ENCODE data around the gene MYO7A.

Gene MYO7A

DNA sequence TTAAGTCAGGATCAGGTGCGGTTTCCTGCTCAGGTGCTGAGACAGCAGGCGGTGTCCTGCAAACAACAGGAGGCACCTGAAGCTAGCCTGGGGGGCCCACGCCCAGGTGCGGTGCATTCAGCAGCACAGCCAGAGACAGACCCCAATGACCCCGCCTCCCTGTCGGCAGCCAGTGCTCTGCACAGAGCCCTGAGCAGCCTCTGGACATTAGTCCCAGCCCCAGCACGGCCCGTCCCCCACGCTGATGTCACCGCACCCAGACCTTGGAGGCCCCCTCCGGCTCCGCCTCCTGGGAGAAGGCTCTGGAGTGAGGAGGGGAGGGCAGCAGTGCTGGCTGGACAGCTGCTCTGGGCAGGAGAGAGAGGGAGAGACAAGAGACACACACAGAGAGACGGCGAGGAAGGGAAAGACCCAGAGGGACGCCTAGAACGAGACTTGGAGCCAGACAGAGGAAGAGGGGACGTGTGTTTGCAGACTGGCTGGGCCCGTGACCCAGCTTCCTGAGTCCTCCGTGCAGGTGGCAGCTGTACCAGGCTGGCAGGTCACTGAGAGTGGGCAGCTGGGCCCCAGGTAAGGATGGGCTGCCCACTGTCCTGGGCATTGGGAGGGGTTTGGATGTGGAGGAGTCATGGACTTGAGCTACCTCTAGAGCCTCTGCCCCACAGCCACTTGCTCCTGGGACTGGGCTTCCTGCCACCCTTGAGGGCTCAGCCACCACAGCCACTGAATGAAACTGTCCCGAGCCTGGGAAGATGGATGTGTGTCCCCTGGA lies at the start of gene MYO7A:
Gene MYO7A (plus strand): TSS at position 327 of the 772 bp plus-strand sequence. CDS start 2,389 bp downstream, outside the sequence.
- no peak for DNase-seq (ENCODE audit: extremely low read depth in 1 of 2, low read depth in 1 of 2)

DNA sequence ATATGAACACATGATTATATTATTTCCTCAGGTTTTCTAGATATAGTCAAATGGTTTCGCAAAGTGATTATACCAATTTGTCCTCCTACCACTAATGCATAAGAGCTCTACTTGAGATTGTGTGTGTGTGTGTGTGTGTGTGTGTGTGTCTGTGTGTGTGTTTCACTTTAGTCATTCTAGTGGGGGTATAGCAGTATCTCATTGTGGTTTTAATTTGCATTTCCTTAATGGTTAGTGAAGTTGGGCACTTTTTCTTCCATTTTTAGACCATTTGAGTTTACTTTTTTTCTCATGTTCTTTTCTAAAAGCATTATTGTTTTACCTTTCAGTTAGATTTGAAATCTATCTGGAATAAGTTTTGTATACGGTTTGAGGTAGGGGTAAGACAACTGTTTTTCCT lies 48.4 kb upstream of the MYO7A start:
- no peak for DNase-seq (ENCODE audit: extremely low read depth in 1 of 2, low read depth in 1 of 2)

DNA sequence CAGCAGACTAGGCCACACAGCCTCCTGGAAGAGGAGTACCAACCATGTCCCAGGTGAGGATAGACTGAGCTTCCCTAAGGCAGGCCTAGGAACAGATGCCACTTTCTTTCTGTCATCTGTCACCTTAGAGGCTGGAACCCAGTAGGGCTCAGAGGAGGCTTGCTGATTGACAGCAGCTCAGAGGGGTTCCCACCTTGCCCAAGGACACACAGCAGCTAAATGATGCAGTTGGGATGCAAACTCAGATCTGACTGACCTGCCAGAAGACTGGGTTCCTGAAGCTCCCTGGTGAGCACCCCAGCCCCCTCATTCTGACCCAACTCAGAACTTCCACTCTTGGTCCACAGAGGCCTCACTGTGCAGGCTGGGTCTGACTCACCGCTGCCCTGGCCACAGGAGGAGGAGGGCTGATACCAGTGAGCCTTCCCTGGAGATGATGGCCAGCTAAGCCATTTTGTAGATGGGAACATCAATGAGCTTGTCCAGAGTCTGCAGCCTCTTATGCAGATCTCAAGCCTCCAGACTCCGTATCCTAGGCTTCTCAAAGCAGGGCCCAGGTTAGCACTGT lies 47.3 kb upstream of the MYO7A start:
- DNase-seq (ENCODE audit: extremely low read depth in 1 of 2, low read depth in 1 of 2) = no peak

DNA sequence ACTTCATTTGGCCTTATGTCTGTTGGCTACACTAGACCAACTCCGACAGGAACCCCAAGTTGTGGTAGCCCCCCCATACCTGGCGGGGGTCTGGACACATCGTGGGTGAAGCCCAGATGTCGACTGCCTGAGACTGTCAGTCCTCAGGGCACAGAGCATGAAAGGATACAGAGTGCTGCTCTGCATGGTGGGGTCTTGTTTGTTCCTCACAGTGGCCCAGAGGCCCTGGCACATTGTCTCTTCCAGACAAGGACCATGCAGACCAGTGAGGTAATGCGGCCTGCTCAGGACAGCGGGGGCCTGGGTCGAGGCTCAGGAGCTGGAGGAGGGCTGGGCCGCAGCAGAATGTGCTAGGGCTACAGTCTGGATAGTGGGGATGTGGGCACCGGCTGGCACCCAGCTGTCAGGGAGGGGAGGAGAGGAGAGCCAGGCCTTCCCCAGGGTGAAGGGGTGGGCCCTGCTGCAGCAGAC lies 46.6 kb upstream of the MYO7A start:
- no peak for DNase-seq (ENCODE audit: extremely low read depth in 1 of 2, low read depth in 1 of 2)

DNA sequence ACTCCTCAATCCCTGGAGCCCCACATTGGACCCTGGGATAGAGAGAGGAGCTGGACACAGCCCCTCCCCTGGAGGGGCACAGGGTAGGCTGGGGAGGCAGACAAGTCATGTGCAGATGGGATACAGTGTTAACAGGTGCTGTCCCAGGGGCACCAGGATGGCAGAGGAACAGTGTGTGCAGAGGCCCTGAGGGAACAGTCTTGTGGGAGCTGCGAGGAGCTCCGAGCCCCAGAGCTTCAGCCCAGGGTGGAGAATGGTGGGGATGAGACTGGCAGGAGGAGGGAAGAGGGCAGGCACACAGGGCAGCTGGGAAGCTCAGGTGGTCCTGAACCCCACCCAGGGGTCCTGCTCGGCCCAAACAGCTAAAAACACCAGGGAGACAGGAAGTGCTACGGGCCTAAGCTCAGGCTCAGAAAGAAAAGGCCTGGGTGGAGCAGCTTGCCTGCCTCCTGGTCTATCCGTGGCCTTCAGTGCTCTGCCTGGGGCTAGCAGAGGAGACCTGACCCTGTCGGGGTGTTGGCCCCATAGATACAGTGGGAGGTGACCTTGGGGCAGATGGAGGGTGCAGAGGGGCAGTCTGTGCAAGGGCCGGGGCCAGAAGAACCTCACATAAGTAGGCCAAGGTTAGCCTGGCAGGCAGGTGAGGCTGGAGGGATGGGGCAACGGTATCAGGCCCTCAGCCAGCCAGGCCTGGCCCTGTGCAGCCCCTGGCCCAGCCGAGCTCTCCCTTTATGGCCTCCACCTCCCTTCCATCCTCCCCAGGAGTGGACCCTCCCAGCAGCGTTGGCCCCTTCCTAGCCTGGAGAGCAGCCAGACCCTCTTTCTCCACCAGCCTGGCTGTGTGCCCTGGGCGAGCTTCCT lies 45.8 kb upstream of the MYO7A start:
- DNase-seq (ENCODE audit: extremely low read depth in 1 of 2, low read depth in 1 of 2) = no peak

DNA sequence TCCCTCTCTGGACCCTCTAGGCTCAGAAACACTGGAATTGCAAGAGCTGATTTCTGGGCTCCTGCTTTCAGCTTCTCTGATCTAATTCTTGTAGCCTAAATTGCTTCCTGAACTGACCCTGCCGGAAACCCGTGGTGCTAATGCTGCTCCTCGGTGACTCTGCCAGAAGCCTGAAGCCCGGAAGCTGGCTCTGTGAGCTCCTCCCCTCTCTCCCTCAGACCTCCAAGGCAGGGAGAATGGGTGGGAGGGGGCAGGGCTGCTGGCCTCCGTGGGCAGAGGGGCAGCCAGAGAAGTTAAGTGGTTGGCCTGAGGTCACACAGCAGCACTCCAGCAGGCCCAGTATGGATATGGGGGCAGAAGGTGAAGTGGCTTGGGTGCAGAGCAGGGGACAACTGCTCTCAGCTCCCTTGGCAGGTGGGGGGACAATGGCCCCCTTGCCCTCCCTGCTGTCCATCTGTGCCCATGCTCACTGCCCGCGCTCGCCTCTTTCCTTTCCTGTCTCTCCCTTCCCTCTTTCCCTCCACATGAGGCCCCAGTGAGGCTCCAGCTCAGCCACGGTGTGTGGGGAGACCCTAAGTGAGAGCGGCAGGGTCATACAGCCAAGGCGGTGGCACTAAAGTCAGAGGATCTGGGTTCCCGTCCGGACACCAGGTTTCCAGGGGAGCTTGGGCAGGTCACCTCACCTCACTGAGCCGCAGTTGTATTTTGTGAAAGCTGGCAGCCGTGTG lies 45.0 kb upstream of the MYO7A start:
- no peak for DNase-seq (ENCODE audit: extremely low read depth in 1 of 2, low read depth in 1 of 2)

DNA sequence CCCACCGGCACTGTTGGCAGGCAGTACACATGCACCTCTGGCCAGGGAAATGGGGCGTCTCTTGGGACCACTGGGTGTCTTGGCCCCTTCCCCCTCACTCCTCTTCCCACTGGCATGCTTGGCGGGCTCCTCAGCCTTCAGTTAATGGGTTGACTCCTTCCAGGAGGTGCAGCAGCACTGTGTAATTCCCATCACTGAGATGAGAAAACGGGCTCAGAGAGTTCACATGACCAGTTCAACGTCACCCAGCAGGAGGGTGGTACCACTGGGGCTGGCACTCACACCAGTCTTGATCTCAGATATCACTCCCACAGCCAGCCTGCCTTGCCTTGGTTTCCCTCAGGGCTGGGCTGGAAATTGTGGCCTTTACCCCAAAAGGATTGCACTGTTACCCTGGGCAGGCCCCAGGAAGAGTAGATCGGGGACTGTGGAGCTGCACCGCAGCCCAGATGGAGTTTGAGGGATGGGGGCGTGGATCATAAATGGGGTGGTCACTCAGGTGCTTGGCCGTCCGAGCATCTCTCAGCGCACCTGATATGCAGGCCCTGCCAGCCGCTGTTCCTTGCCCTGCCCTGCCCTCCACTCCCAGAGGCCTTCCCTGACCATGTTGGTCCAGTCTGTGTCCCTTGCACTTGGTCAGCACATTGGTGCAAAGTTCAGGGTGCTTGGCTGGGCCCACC lies 44.3 kb upstream of the MYO7A start:
- no peak for DNase-seq (ENCODE audit: extremely low read depth in 1 of 2, low read depth in 1 of 2)

DNA sequence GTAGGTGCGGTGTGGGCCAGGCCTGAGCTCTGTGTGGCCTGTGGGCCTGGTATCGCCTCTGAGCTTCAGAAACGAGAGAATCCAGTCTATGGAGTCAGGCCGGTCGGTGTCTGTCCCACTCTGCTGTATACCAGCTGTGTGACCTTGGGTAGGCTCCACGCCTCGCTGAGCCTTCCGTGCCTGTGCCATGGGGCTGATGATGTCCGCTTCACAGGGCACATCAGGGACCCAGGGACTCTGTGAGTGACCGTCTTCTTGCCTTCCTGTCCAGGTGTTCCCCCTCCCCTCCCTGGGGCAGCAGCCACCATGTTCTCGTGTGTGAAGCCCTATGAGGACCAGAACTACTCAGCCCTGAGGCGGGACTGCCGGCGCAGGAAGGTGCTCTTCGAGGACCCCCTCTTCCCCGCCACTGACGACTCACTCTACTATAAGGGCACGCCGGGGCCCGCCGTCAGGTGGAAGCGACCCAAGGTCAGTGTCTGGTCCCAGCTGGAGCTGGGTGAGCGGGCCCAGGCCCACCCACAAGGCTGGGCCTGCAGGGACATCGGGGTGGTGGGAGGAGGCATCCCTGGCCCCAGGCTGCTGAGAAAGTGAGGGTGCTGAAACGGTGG lies 43.4 kb upstream of the MYO7A start:
- no peak for DNase-seq (ENCODE audit: extremely low read depth in 1 of 2, low read depth in 1 of 2)

DNA sequence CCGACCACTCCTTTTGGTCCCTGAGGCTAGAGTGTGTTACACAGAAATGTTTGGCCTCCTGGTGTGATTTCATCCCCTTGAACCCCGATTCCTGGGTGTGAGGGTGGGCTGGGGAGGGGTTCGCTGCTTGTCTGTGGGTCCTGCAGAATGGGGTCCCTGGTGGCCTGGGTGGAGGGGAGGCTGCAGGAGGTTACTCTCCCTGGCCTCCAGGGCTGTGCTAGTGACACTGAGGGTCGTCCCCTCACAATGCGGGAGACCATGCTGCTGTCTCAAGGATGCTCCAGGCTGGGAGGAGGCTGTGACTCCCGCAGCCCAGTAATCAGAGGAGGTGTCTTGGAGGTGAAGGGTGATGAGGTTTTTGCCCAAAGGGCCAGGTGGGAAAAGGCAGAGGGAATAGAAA lies 42.4 kb upstream of the MYO7A start:
- no peak for DNase-seq (ENCODE audit: extremely low read depth in 1 of 2, low read depth in 1 of 2)

DNA sequence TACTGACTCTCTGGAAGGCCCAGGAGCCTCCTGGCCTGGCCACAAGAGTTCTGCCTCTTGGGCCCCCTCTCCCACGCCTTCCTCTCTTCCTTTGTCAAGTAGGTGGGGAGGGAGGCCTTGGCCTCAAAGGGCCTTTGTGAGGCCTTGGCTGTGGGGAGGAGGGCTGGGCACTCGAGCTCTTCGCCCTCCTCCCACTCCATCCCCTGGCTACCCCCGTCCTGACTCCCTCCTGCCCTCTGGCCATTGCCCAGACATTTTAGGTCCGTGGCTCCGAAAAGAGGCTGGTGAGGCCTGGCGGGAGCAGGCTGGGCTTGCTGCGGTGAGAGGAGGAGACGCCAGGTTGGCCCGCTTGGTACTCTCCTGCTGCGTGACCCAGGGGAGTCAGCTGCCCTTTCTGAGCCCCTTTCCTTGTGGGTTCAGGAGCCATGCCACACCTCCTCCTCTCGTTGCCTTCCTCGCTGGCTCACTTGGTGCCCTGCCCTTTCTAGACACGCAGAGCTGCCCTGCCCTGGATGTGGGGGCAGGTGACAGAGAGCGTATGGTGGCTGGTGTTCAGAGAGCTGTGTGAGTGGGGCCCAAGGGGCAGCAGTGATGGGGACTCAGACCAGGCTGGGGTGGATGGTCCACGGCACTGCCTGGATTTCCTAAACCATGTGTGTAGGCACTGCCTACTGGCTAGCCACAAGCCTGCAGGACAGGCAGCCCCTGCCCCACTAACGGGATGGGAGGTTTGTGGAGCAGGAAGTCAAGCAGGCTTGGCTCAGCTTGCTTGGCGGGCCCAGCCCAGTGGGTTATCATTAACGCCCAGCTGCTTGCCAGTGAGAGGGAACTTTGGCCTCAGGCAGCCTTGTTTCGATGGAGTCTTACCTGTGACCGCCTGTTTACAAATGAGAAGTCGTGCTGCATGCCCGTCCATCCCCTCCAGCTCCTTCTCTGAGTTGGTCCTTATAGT lies 41.2 kb upstream of the MYO7A start:
- no peak for DNase-seq (ENCODE audit: extremely low read depth in 1 of 2, low read depth in 1 of 2)

DNA sequence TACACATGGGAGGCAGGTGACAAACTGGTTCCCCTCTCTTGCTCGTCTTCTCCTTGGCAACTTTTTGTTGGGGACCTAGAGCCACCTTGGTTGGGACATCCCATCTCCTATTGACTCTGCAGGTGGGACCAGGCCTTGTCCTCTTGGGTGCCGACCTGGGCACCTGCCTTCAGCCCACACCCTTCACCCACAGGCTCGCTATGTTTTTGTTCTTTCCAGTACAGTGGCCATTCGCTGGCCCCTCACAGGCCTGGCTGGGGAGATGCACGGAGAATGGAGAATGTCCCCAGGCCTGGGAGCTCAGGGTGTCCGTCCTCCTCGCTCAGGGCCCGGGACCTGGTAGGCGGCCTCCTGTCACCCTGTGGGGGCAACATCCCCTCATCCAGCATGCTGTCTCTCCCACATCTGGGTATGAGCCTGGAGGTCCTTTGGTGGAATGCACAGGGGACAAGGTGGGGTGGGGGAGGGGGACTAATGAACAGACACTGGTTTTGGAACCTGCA lies 40.3 kb upstream of the MYO7A start:
- DNase-seq (ENCODE audit: extremely low read depth in 1 of 2, low read depth in 1 of 2) = no peak

DNA sequence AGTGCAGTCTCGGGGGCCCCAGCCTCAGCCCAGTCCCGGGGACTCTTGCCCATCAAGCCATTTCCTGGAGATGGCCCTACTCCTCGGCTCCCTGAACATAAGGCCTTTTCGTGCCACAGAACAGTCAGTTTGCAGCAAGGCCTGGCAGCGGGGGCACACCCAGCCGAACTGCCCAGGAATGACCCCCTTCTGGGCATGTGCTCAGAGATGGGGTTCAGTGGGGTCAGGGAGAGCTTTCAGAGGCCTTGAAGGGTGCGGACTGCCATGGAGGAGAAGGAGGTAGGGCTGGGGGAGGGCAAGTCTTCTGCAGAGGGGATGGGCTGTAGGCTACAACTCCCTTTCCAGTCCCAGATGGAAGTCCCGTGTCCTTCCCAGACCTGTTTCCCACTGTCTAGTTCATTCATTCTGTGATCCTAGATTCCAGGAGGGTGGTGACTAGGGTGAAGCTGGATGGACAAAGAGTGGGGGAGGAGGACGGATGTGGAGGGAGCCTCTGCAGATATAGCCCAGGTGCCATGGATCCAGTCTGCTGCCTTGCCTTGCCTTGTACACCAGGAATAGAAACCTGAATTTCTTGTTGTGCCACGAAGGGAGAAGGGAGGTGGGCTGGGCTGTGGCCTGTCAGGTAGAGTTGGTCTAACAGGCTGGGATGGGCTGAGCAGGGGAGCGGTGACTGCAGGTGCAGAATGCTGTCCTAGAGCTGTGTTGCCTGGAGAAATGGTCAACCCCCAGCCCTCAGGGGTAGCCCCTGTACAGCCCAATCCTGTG lies 39.6 kb upstream of the MYO7A start:
- DNase-seq (ENCODE audit: extremely low read depth in 1 of 2, low read depth in 1 of 2) = no peak

DNA sequence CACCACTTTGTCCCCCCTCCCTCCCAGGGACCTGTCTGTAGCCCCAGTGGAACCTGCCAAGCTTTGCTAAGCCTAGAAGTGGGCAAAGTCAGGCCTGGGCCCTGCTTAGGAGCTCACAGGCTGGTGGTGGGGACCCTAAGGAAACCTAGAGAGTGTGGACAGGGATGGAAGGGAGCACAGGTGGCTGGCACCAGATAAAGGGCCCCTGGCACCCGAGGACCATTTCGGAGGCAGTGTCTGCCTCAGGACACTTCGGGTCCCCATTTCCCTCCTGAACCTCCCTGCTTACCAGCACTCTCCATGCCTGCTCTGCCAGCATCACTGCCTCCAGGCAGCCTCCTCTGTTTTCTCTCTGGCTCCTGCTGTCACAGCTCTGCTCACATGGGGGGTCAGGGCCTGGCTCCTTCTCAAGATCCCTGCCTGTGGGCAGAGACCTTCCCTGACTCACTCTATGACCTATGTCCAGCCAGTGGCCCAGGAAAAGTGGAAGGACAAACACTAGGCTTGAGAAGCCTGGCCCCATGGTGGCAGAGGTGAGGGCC lies 39.0 kb upstream of the MYO7A start:
- no peak for DNase-seq (ENCODE audit: extremely low read depth in 1 of 2, low read depth in 1 of 2)

DNA sequence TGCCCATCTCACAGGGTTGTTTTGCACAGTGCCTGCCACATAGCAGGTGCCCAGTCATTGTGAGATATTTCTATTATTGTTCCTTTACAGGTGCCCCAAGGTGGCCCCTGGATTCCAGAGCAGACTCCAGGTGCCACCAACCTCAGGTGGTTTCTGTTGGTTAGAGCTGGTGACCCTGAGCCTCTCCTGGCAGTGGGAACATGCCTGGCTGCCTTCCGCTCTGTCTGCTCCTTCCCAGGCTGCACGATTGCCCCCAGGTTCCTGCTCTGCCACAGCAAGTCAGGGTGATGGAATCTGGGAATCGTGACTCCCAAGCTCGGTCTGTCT lies 38.0 kb upstream of the MYO7A start:
- DNase-seq (ENCODE audit: extremely low read depth in 1 of 2, low read depth in 1 of 2) = no peak

DNA sequence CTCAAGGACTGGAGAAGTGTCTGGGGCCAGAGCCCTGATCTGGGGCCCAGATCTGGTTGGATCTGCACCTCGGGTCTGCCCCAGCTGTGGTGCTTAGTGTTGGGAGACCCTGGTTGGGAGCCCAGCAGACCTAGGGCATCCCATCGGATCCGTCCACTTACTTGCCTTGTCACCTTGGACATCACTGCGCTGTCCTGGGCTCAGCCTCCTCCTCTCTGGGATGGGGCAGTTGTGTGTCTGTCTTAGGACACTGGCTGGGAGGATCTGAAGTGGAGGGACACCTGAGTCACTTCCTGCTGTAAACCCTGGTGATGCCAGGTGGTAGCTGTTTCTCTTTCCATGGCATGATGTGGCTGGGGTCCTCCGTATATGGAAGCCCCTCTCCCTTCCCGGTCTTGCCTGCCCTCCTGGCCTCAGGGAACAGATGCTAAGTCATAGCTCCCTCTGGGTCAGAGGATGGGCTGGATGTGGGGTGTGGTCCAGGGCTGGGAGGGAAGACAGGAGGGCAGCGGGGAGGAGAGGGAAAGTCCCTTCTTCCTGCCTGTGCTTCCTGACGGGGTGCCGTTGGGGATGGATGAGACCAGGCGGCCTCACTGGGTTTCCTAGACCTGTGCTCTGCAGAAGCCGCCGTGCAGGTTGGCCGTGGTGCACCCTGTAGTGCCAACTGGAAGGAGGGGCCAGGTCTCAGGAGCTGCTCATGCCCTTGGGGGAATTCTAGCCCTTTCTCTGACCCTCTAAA lies 37.5 kb upstream of the MYO7A start:
- DNase-seq (ENCODE audit: extremely low read depth in 1 of 2, low read depth in 1 of 2) = no peak

DNA sequence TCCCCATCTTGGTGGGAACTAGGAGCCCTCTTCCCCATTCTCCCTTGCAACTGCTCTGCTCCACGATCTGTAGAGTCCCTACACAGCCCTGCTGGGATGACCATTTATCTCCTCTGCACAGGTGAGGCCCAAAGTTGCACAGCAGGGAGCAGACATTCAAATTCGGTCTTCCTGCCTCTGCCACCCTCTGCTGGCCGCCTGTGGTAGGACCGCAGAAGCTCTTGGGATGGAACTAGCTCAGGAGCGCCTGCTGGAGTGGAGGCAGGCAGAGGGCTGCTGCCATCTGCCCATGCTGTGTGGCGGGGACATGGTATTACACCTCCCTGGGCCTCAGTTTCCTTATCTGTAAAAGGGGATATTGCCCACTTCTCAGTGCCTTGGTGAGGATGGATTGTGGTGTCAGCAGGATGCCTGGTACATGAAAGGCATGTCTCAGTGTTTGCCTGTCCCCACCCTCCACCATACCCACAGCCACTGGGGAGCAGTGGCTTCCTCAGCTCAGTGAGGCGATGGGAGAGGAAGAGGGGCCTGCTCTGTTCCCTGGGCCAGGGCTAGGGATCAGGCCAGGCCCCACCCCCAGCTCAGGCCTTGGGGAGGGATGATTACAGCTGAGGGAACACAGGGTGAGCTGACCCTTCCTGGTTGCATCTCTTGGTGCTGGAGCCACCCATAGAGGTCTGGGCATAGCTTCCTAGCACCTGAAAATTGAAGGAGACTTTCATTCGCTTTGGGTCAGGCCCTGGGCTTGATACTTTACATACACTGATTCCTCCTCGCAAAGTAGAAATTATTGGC lies 36.7 kb upstream of the MYO7A start:
- DNase-seq (ENCODE audit: extremely low read depth in 1 of 2, low read depth in 1 of 2) = peak; percentile 55 to 65

Measured in stimulated activated CD8-positive, alpha-beta memory T cell treated with anti-CD3 and anti-CD28 coated beads, Interleukin-7, amount 100 ng/mL, for 48 hours (primary cell).